Cardiac fibroblast (primary cell): ENCODE data around the gene RECQL5.

Experiments
- DNase-seq, 2 donors: peaks; one replicate each; pipeline versions ENCODE4 v3.0.0 to v3.0.0-alpha.2; 2010; ENCODE audit warnings: low read depth in 2 of 2
- H3K4me3 ChIP-seq, 2 donors: replicated peaks in 1 of 2; 1 replicate in 1 of 2; 2 replicates in 1 of 2; pipeline ENCODE4 v1.5.1; 2011; ENCODE audit warnings: low read depth in 2 of 2, low read length in 2 of 2, mild to moderate bottlenecking in 2 of 2, moderate library complexity in 1 of 2
- TF ChIP-seq, protein P1 (sequence below): IDR thresholded peaks from one replicate; pipeline ENCODE4 v1.5.1; 2011; ENCODE audit warnings: low read depth, mild to moderate bottlenecking, low read length, inconsistent platforms

RECQL5 gene

GRCh38 chr17:75645501-75645888 lies 21.5 kb downstream of the RECQL5 start:
- TF ChIP-seq, protein P1, sequence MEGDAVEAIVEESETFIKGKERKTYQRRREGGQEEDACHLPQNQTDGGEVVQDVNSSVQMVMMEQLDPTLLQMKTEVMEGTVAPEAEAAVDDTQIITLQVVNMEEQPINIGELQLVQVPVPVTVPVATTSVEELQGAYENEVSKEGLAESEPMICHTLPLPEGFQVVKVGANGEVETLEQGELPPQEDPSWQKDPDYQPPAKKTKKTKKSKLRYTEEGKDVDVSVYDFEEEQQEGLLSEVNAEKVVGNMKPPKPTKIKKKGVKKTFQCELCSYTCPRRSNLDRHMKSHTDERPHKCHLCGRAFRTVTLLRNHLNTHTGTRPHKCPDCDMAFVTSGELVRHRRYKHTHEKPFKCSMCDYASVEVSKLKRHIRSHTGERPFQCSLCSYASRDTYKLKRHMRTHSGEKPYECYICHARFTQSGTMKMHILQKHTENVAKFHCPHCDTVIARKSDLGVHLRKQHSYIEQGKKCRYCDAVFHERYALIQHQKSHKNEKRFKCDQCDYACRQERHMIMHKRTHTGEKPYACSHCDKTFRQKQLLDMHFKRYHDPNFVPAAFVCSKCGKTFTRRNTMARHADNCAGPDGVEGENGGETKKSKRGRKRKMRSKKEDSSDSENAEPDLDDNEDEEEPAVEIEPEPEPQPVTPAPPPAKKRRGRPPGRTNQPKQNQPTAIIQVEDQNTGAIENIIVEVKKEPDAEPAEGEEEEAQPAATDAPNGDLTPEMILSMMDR: no peak
- H3K4me3 ChIP-seq: no peak overlapping the region
- no peak for DNase-seq

GRCh38 chr17:75643643-75644017 lies 23.3 kb downstream of the RECQL5 start:
- no peak for DNase-seq
- no peak overlapping the region for H3K4me3 ChIP-seq
- TF ChIP-seq, protein P1: no peak

GRCh38 chr17:75642784-75643642 lies 23.9 kb downstream of the RECQL5 start:
- DNase-seq: no peak
- TF ChIP-seq, protein P1: no peak
- no peak overlapping the region for H3K4me3 ChIP-seq

DNA sequence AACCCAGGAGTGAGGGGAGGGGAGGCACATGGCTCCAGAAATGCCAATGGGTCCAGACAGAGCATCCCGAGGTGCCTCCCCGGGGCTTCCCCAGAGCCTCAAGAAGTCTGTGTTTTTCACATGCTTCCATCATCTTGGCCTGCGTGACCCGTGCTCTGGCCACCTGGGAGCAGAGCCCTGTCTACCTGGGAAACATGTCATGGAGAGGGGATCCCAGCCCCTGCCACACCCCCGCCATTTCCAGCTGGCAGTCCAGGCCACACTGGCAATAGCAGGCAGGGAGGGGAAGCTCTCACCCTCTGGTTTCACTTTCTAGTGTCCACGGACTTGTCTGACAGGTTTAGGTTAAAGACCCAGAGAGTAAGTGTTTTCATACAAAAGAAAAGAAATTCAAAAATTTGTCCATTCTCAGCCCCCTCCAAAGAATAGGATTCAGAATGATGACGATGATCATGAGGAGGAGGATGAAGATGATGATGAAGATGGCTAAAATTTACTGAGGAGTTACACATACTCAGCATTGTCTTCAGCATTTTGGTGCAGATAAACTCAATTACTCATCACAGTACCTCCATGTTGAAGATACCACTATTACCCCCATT lies 24.7 kb downstream of the RECQL5 start:
- DNase-seq: no peak
- H3K4me3 ChIP-seq: no peak overlapping the region
- TF ChIP-seq, protein P1: no peak

- TF ChIP-seq, protein P1: no peak
- H3K4me3 ChIP-seq: no peak overlapping the region
- no peak for DNase-seq
Measured at GRCh38 chr17:75641343-75641742, 25.6 kb downstream of the RECQL5 start.

- TF ChIP-seq, protein P1: no peak
- H3K4me3 ChIP-seq: no peak overlapping the region
- no peak for DNase-seq
Measured at GRCh38 chr17:75640556-75641119, 26.3 kb downstream of the RECQL5 start.
